Measurements from ENCODE around the gene CAMKK1.

GRCh38 chr17:3911271-3912053 is 18.6 kb upstream of the CAMKK1 start:
- TF ChIP-seq MAX (IDR thresholded peaks at IDR 0.05; ENCODE audit: low read depth) (no peak), EZH2phosphoT487 (IDR thresholded peaks at IDR 0.05; ENCODE audit: borderline replicate concordance, low read depth) (no peak), POLR2AphosphoS5 (IDR thresholded peaks at IDR 0.05; ENCODE audit: low read depth, low read length) (no peak), RCOR1 (IDR thresholded peaks at IDR 0.05; ENCODE audit: low read length) (no peak)
